Hepatocyte (in vitro differentiated cells): ENCODE measurements around the gene TBL3. TPM values are rescaled to one million over a fixed set of nuclear protein-coding genes. Genes with fewer than 3 reads are reported as not detected.

Experiments used
- DNase-seq: peaks from one replicate; pipeline ENCODE4 v3.0.0-alpha.2; 2016; ENCODE audit warnings: low spot score
- H2AFZ ChIP-seq: fragments of 200-600 bp; sonication (generic); 2 replicates; pipeline ENCODE4 v1.6.0; 2016; ENCODE audit warnings: antibody characterized with exemption, mild to moderate bottlenecking
- H3K27ac ChIP-seq: fragments of 200-600 bp; sonication (generic); 2 replicates; pipeline ENCODE4 v1.5.1; 2016; ENCODE audit warnings: mild to moderate bottlenecking
- H3K27me3 ChIP-seq: fragments of 200-600 bp; sonication (generic); 2 replicates; pipeline ENCODE4 v1.6.1; 2016
- H3K36me3 ChIP-seq: fragments of 200-600 bp; sonication (generic); replicated peaks from 2 replicates; pipeline ENCODE4 v1.5.1; 2016; ENCODE audit warnings: low read depth; ENCODE audit not compliant: insufficient read depth
- H3K4me1 ChIP-seq: fragments of 200-600 bp; sonication (generic); 2 replicates; pipeline ENCODE4 v1.5.1; 2016; ENCODE audit warnings: mild to moderate bottlenecking, moderate library complexity; ENCODE audit not compliant: insufficient read depth
- H3K4me2 ChIP-seq: fragments of 200-600 bp; sonication (generic); 2 replicates; pipeline ENCODE4 v1.6.0; 2016
- H3K4me3 ChIP-seq: fragments of 200-600 bp; sonication (generic); 2 replicates; pipeline ENCODE4 v1.5.1; 2016; ENCODE audit warnings: mild to moderate bottlenecking
- H3K79me2 ChIP-seq: fragments of 200-600 bp; sonication (generic); 2 replicates; pipeline ENCODE4 v1.6.0; 2017; ENCODE audit warnings: mild to moderate bottlenecking
- H3K9me2 ChIP-seq: fragments of 200-600 bp; sonication (generic); replicated peaks from 2 replicates; pipeline ENCODE4 v1.6.0; 2017; ENCODE audit warnings: mild to moderate bottlenecking; ENCODE audit not compliant: insufficient read depth
- H3K9me3 ChIP-seq: fragments of 200-600 bp; sonication (generic); 2 replicates; pipeline ENCODE4 v1.5.1; 2016; ENCODE audit warnings: low read depth, mild to moderate bottlenecking
- H4K20me1 ChIP-seq: fragments of 200-600 bp; sonication (generic); 2 replicates; pipeline ENCODE4 v1.6.0; 2016; ENCODE audit warnings: mild to moderate bottlenecking; ENCODE audit not compliant: insufficient read depth, poor library complexity, severe bottlenecking
- EZH2 ChIP-seq: fragments of 200-600 bp; sonication (generic); IDR thresholded peaks from 2 replicates; pipeline ENCODE4 v1.6.1; 2016; ENCODE audit warnings: antibody characterized with exemption, mild to moderate bottlenecking, borderline replicate concordance
- EZH2phosphoT487 ChIP-seq: fragments of 200-600 bp; sonication (generic); IDR thresholded peaks from one replicate; pipeline ENCODE4 v1.6.1; 2018; ENCODE audit warnings: antibody characterized with exemption, mild to moderate bottlenecking, low read depth, moderate library complexity; ENCODE audit not compliant: unreplicated experiment, severe bottlenecking
- WGBS: methylation state at CpG from one replicate; pipeline ENCODE4 v1.1.6; 2016; ENCODE audit warnings: low lambda C conversion rate; ENCODE audit errors: missing lambda C conversion rate; 5-methylcytosine and 5-hydroxymethylcytosine counted together
- polyA plus RNA-seq: library from polyadenylated mRNA; unstranded; fragments of >200 nt; fragmentation: Nextera tagmentation; extraction: Ambion mirVana; gene quantifications from 2 replicates; pipeline ENCODE4 v1.2.1, GENCODE V29; 2016
- total RNA-seq: library from RNA; depleted of rRNA; stranded (reverse); fragments of >200 nt; gene quantifications from 2 replicates; pipeline ENCODE4 v1.2.3, GENCODE V29; 2014
- TF ChIP-seq, protein P1 (sequence below): fragments of 200-600 bp; sonication (generic); IDR thresholded peaks from 2 replicates; pipeline ENCODE4 v1.5.1; 2016; ENCODE audit warnings: antibody characterized with exemption, mild to moderate bottlenecking; ENCODE audit not compliant: poor library complexity

The TBL3 gene
- total and polyA plus RNA-seq, 2 experiments from 2014 or later, result 24.2 to 48.5 TPM

DNA sequence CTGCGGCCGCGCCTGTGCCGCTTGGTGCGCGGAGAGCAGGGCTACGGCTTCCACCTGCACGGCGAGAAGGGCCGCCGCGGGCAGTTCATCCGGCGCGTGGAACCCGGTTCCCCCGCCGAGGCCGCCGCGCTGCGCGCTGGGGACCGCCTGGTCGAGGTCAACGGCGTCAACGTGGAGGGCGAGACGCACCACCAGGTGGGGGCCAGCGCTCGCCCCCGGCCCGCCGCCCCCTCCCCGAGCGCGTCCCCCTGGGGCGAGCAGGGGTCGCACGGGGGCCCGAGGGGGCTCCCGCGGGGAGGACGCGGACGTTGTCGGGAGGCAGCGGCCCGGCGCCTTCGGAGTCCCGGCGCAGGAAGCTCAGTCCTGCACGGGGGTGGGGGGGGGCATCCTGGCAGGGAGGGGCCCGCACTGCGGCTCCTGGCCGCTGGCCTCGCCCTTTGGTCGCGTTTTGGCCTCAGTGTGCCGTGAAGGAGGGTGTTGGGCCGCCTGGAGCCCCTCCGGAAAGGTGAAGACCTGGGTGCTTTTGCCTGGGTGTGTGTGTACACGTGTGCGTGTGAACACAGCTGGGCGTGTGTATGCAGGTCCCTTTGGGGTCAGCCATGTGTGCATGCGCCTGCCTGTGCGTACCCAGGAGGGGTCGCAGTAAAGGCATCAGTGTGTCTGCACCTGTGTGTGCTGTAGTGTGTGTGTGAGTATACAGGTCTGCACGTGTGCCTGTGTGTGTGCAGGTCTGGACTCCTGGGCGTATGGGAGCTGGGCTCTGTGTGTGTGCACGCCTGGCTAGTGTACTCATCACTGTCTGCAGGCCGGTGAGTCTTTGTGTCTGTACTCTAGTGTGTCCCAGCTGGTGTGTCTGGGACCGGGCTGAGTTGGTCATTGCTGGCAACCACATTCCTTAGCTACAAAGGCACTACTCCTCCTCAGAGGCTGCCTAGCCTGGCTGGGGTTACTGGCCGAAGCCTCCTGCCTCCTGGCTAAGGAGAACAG is 55.5 kb downstream of the TBL3 start:
- H3K27me3 ChIP-seq, result no peaks in the 10 kb centered on the region
- WGBS, result 17% methylated on average over 29 of the region's 76 CpGs
- H3K79me2 ChIP-seq, result peaks cover 21% of the 10 kb centered on the region
- no peak for DNase-seq
- H4K20me1 ChIP-seq, result peaks cover 8% of the 10 kb centered on the region
- no peaks in the 10 kb centered on the region for H3K9me3 ChIP-seq
- H2AFZ ChIP-seq, result peak overlapping the region; percentile 52
- peak overlapping the region; percentile 82 for H3K4me3 ChIP-seq
- no peaks in the 10 kb centered on the region for H3K36me3 ChIP-seq
- peak overlapping the region; percentile 97 for H3K4me2 ChIP-seq
- H3K4me1 ChIP-seq, result peaks cover 36% of the 10 kb centered on the region
- TF ChIP-seq, protein P1, sequence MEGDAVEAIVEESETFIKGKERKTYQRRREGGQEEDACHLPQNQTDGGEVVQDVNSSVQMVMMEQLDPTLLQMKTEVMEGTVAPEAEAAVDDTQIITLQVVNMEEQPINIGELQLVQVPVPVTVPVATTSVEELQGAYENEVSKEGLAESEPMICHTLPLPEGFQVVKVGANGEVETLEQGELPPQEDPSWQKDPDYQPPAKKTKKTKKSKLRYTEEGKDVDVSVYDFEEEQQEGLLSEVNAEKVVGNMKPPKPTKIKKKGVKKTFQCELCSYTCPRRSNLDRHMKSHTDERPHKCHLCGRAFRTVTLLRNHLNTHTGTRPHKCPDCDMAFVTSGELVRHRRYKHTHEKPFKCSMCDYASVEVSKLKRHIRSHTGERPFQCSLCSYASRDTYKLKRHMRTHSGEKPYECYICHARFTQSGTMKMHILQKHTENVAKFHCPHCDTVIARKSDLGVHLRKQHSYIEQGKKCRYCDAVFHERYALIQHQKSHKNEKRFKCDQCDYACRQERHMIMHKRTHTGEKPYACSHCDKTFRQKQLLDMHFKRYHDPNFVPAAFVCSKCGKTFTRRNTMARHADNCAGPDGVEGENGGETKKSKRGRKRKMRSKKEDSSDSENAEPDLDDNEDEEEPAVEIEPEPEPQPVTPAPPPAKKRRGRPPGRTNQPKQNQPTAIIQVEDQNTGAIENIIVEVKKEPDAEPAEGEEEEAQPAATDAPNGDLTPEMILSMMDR, result no peak
- TF ChIP-seq EZH2phosphoT487 (no peak), EZH2 (no peak)
- H3K27ac ChIP-seq, result peak overlapping the region; percentile 3
- H3K9me2 ChIP-seq, result no peaks in the 10 kb centered on the region

DNA sequence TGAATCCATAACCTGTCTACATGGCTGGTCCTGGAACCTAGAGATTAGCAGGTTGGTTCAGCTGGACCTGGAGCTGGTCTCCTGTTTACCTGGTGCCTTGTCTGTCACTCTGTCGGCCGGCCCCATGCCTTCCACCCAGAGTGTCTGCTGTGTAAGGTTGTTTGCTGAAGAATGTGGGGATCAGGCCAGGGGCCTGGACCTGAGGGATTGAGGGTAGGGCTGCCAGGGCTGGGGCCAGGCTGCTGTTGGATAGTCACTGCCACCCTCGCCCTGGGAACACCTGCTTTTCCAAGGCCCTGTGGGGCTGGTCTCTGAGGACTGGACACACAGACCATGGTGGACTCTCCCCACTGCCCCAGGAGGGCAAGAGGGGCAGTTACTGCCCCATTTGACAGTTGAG is 56.3 kb downstream of the TBL3 start:
- Histone ChIP-seq H3K4me1 (peaks cover 34% of the 10 kb centered on the region), H3K79me2 (peaks cover 26% of the 10 kb centered on the region), H3K4me2 (peak overlapping the region; percentile 97), H3K4me3 (no peak overlapping the region), H4K20me1 (peaks cover 8% of the 10 kb centered on the region), H3K27ac (peak overlapping the region; percentile 3), H3K36me3 (no peaks in the 10 kb centered on the region), H3K9me3 (no peaks in the 10 kb centered on the region), H2AFZ (no peak overlapping the region), H3K9me2 (no peaks in the 10 kb centered on the region), H3K27me3 (no peaks in the 10 kb centered on the region)
- WGBS, result 69% methylated on average over 3 of the region's 3 CpGs
- no peak for DNase-seq
- TF ChIP-seq EZH2, result no peak
- no peak for TF ChIP-seq EZH2phosphoT487

DNA sequence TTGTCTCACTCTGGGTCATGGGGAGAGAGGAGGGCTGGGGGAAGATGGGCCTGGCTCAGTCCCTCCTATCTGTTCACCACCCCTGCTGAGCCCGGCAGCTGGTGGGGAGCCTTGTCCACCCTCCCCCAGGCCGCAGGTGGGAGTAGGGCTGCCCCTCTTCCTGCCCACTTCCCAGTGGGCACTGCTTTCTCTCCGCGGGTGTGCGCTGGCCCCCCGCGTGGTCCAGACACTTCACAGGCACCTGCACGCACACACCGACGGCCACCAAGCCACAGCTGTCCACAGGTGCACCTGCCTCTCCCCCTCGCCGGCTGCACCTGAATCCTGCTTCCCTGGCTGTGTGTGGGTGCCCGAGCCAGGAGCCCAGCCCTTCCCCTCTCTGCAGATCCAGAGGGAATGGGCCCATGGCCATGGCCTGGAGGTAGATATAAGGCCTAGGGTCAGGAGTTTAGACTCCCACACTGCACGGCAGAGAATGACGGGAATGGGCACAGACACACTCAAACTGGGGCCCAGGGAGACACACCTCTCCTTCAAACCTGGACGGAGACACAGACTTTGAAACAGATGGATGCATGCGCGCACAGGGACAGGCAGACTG is 56.9 kb downstream of the TBL3 start:
- Histone ChIP-seq H3K4me2 (peak overlapping the region; percentile 97), H3K79me2 (peaks cover 26% of the 10 kb centered on the region), H2AFZ (no peak overlapping the region), H3K4me1 (peaks cover 35% of the 10 kb centered on the region), H4K20me1 (peaks cover 8% of the 10 kb centered on the region), H3K9me3 (no peaks in the 10 kb centered on the region), H3K27me3 (no peaks in the 10 kb centered on the region), H3K36me3 (no peaks in the 10 kb centered on the region), H3K27ac (no peak overlapping the region), H3K4me3 (no peak overlapping the region), H3K9me2 (no peaks in the 10 kb centered on the region)
- WGBS, result 90% methylated on average over 11 of the region's 18 CpGs
- no peak for DNase-seq
- no peak for TF ChIP-seq EZH2
- no peak for TF ChIP-seq EZH2phosphoT487
- TF ChIP-seq, protein P1, result no peak

DNA sequence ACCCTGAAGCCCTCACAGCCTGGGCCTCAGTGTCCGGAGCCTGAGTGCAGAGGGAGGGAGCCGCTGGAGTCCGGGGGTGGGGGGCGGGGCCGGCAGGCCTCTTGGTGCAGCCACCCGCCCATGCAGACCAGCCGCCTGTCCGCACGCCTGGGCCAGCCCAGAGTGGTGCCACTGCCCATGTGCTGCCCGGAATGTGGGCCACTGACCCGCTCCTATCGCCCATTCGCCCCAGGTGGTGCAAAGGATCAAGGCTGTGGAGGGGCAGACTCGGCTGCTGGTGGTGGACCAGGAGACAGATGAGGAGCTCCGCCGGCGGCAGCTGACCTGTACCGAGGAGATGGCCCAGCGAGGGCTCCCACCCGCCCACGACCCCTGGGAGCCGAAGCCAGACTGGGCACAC is 57.5 kb downstream of the TBL3 start:
- Histone ChIP-seq H3K36me3 (no peaks in the 10 kb centered on the region), H3K4me3 (no peak overlapping the region), H4K20me1 (peaks cover 8% of the 10 kb centered on the region), H3K27me3 (no peaks in the 10 kb centered on the region), H3K9me2 (no peaks in the 10 kb centered on the region), H3K9me3 (no peaks in the 10 kb centered on the region), H2AFZ (no peak overlapping the region), H3K79me2 (peaks cover 26% of the 10 kb centered on the region), H3K4me1 (peaks cover 35% of the 10 kb centered on the region), H3K27ac (no peak overlapping the region), H3K4me2 (no peak overlapping the region)
- WGBS, result 81% methylated on average over 11 of the region's 22 CpGs
- no peak for DNase-seq
- TF ChIP-seq EZH2 (no peak), EZH2phosphoT487 (no peak)
- TF ChIP-seq, protein P1, result no peak
